K562 (cell line): Measurements from ENCODE around the gene A4GNT. TPM values are rescaled to one million over a fixed set of nuclear protein-coding genes. Genes with fewer than 3 reads are reported as not detected.

Source experiments
- ELF4 ChIP-seq: fragments of 450-650 bp; formaldehyde crosslinking; IDR thresholded peaks from 2 replicates; pipeline ENCODE4 v1.4.0; 2022; ENCODE audit warnings: missing genetic modification characterization
- RB1 ChIP-seq: fragments of 450-650 bp; IDR thresholded peaks from 2 replicates; pipeline ENCODE4 v1.6.1; 2017; ENCODE audit warnings: low read depth, mild to moderate bottlenecking
- RBM15 ChIP-seq: fragments of 200-400 bp; formaldehyde crosslinking; IDR thresholded peaks from 2 replicates; pipeline ENCODE4 v1.6.1; 2018; ENCODE audit warnings: mild to moderate bottlenecking, low read length, moderate library complexity; ENCODE audit not compliant: insufficient read depth
- RNF219 ChIP-seq: fragments of 250-450 bp; sonication (Bioruptor Pico); IDR thresholded peaks from 2 replicates; pipeline ENCODE4 v1.5.0; 2022; ENCODE audit warnings: mild to moderate bottlenecking
- TAF7 ChIP-seq: fragments of 450-650 bp; IDR thresholded peaks from 2 replicates; pipeline ENCODE4 v1.6.1; 2016; ENCODE audit warnings: missing genetic modification characterization, missing compliant biosample characterization
- ZBTB11 ChIP-seq, 3 experiments: fragments of 200-800 bp in 1 of 3; fragments of 250-450 bp in 1 of 3; fragments of 450-650 bp in 1 of 3; sonication (Bioruptor Pico) in 1 of 3; sonication (Bioruptor generic) in 1 of 3; formaldehyde crosslinking in 1 of 3; IDR thresholded peaks; 2 replicates each; pipeline versions ENCODE4 v1.6.1 to v1.8.0; 2016 to 2022; ENCODE audit warnings: mild to moderate bottlenecking in 2 of 3, missing genetic modification characterization in 2 of 3, missing compliant biosample characterization in 1 of 3, moderate library complexity in 1 of 3
- ZBTB26 ChIP-seq: fragments of 450-650 bp; formaldehyde crosslinking; IDR thresholded peaks from 2 replicates; pipeline ENCODE4 v1.4.0; 2022; ENCODE audit warnings: missing genetic modification characterization
- ZNF212 ChIP-seq: fragments of 450-650 bp; formaldehyde crosslinking; IDR thresholded peaks from 2 replicates; pipeline ENCODE4 v1.4.0; 2020; ENCODE audit warnings: mild to moderate bottlenecking
- ZNF445 ChIP-seq: fragments of 250-450 bp; sonication (Bioruptor Pico); IDR thresholded peaks from 2 replicates; pipeline ENCODE4 v1.4.0; 2020; ENCODE audit warnings: low read depth, mild to moderate bottlenecking, moderate library complexity
- polyA plus RNA-seq, 8 experiments: library from polyadenylated mRNA; depleted of rRNA in 4 of 8; stranded (reverse) in 5 of 8; unstranded in 3 of 8; fragments of >200 nt; fragmentation: Nextera tagmentation in 2 of 8; fragmentation: Illumina TruSeq in 1 of 8; extraction: Ambion mirVana in 2 of 8; extraction: Trizol in 1 of 8; gene quantifications; 2 replicates each; pipeline versions ENCODE4 v1.2.1 to v1.2.3, GENCODE V29; 2011 to 2014; ENCODE audit warnings: inconsistent platforms in 1 of 8, missing spikeins in 1 of 8
- total RNA-seq, 7 experiments: library from RNA; depleted of rRNA in 6 of 7; stranded (reverse); fragments of >200 nt in 6 of 7; fragmentation: Illumina TruSeq in 2 of 7; extraction: Trizol in 2 of 7; gene quantifications; 2 replicates each; pipeline versions ENCODE4 v1.2.1 to v1.2.3, GENCODE V29; 2011 to 2021; ENCODE audit warnings: low replicate concordance in 1 of 7
- TF ChIP-seq, protein P1 (sequence below), 2 experiments: fragments of 450-650 bp; formaldehyde crosslinking in 1 of 2; IDR thresholded peaks; 2 replicates each; pipeline versions ENCODE4 v1.4.0 to v1.6.1; 2014 to 2020; ENCODE audit warnings: mild to moderate bottlenecking in 2 of 2, borderline replicate concordance in 1 of 2, low read depth in 1 of 2

The A4GNT gene
- total and polyA plus RNA-seq, 9 of the 15 experiments (the other 6 are each of a cell fraction or from before 2014, with no cell fraction given): not detected

DNA sequence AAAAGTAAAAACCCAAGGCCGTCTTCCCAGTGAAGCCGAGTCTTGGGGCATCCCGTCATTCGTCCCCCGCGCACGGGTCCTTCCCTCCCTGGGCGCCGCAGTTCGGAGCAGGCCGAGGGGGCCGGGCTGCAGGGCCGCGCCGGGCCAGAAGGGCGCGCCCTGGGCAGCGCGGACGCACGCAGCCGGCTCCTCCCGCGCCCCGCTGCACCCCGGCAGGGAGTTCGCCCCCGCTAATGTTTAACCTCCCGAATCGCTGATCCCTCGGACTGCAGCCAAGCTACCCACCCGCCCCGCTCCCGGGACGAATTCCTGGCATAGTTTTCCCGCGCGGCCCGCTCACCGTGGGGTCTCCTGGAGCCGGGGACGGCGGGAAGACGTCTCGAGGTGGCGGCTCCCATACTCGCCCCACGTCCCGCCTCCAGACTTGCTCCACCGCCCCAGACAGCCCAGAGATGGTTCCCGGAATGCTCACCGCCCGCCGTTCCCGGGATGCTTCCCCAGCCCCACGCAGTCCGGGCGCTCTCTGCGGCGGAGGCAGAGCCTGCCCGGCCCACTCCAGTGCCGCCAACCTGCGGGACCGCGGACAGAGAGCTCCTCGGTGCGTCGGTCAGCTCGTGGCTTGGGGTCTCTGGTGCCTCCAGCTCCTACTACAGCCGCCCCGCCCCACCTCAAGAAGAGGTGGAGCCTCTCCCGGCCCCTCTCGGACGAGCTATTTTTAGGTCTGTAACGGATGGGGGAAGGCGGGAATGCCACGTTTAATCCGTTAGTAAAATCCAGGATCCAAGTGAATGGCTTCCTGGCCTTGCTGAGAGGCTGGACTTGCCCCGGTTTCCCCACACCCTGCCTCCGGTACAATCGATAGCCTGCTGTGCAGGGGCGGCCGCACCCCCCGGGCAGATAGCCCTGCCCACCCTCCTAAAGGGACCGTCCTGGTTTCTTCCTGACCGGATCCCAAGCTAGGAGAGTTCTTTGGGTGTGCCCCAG is 16.9 kb downstream of the A4GNT start, which contains the start of gene DZIP1L (continued):
- TF ChIP-seq, protein P1, sequence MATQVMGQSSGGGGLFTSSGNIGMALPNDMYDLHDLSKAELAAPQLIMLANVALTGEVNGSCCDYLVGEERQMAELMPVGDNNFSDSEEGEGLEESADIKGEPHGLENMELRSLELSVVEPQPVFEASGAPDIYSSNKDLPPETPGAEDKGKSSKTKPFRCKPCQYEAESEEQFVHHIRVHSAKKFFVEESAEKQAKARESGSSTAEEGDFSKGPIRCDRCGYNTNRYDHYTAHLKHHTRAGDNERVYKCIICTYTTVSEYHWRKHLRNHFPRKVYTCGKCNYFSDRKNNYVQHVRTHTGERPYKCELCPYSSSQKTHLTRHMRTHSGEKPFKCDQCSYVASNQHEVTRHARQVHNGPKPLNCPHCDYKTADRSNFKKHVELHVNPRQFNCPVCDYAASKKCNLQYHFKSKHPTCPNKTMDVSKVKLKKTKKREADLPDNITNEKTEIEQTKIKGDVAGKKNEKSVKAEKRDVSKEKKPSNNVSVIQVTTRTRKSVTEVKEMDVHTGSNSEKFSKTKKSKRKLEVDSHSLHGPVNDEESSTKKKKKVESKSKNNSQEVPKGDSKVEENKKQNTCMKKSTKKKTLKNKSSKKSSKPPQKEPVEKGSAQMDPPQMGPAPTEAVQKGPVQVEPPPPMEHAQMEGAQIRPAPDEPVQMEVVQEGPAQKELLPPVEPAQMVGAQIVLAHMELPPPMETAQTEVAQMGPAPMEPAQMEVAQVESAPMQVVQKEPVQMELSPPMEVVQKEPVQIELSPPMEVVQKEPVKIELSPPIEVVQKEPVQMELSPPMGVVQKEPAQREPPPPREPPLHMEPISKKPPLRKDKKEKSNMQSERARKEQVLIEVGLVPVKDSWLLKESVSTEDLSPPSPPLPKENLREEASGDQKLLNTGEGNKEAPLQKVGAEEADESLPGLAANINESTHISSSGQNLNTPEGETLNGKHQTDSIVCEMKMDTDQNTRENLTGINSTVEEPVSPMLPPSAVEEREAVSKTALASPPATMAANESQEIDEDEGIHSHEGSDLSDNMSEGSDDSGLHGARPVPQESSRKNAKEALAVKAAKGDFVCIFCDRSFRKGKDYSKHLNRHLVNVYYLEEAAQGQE (IDR thresholded peaks at IDR 0.05; ENCODE audit: borderline replicate concordance): no peak
- TF ChIP-seq, protein P1 (CRISPR knock-in tag; IDR thresholded peaks at IDR 0.05; ENCODE audit: low read depth): no peak
- TF ChIP-seq ZNF445: no peak
- no peak for TF ChIP-seq ZBTB11 (CRISPR knock-in tag; IDR thresholded peaks at IDR 0.05)
- no peak for TF ChIP-seq ZBTB26 (CRISPR knock-in tag)
- no peak for TF ChIP-seq TAF7 (tag)
- TF ChIP-seq RBM15: no peak
- peak; percentile 64 for TF ChIP-seq RB1
- TF ChIP-seq RNF219 (CRISPR knock-in tag): no peak
- no peak for TF ChIP-seq ZNF212
- no peak for TF ChIP-seq ELF4 (CRISPR knock-in tag)
